Thyroid gland (tissue), 4 donors: ENCODE data around the gene HDAC7. TPM values are rescaled to one million over a fixed set of nuclear protein-coding genes. Genes with fewer than 3 reads are reported as not detected.

Experiments used
- DNase-seq, 2 donors: peaks; one replicate each; pipeline ENCODE4 v3.0.0-alpha.2; 2019
- H3K27ac ChIP-seq, 3 donors: fragments of 200-600 bp; sonication (generic); 1 replicate in 2 of 3; 2 replicates in 1 of 3; pipeline ENCODE4 v1.5.1; 2016 to 2019; ENCODE audit warnings: mild to moderate bottlenecking in 1 of 3, moderate library complexity in 1 of 3
- H3K27me3 ChIP-seq: fragments of 200-600 bp; sonication (generic); one replicate; pipeline ENCODE4 v1.5.1; 2019
- H3K36me3 ChIP-seq, 2 donors: fragments of 200-600 bp; sonication (generic); one replicate each; pipeline ENCODE4 v1.5.1; 2016 to 2019
- H3K4me1 ChIP-seq, 2 donors: fragments of 200-600 bp; sonication (generic); one replicate each; pipeline ENCODE4 v1.5.1; 2017 to 2019
- H3K4me3 ChIP-seq, 3 donors: fragments of 200-600 bp; sonication (generic); replicated peaks in 1 of 3; 1 replicate in 2 of 3; 2 replicates in 1 of 3; pipeline ENCODE4 v1.5.1; 2016; ENCODE audit warnings: mild to moderate bottlenecking in 1 of 3
- H3K9me3 ChIP-seq: fragments of 200-600 bp; sonication (generic); one replicate; pipeline ENCODE4 v1.5.1; 2017
- CTCF ChIP-seq, 6 experiments: fragments of 200-600 bp in 3 of 6; fragments of 450-650 bp in 3 of 6; sonication (generic) in 3 of 6; IDR thresholded peaks; one replicate each; pipeline ENCODE4 v1.5.1; 2016 to 2019; ENCODE audit warnings: antibody characterized with exemption in 6 of 6, mild to moderate bottlenecking in 2 of 6, inconsistent platforms in 1 of 6, moderate library complexity in 1 of 6
- POLR2A ChIP-seq, 2 donors: fragments of 450-650 bp; IDR thresholded peaks; one replicate each; pipeline ENCODE4 v1.6.1; 2017; ENCODE audit warnings: antibody characterized with exemption in 2 of 2, mild to moderate bottlenecking in 2 of 2, moderate library complexity in 1 of 2
- WGBS, 2 donors: methylation state at CpG; one replicate each; pipeline ENCODE4 v1.1.5; 2017; 5-methylcytosine and 5-hydroxymethylcytosine counted together
- intact Hi-C: fragments of 100-400 bp; cut with DNase I; formaldehyde crosslinking; loops from one replicate; pipeline ENCODE4 v1.15.1; 2023
- total RNA-seq, 4 donors: library from RNA; depleted of rRNA; stranded (reverse); fragments of >200 nt; gene quantifications; one replicate each; pipeline ENCODE4 v1.2.3, GENCODE V29; 2016

HDAC7 gene
- total RNA-seq, 4 donors from 2014 or later: 44.5 to 61.9 (median 52.6) TPM

GRCh38 chr12:47785887-47786661 lies 33.6 kb downstream of the HDAC7 start:
- Histone ChIP-seq H3K4me3 (no peak overlapping the region), H3K4me1 (peaks cover 0 to 5% of the 10 kb centered on the region in 2 donors), H3K27ac (peak overlapping the region in 1 of 3 donors; percentile 18), H3K36me3 (peaks cover 84 to 89% of the 10 kb centered on the region in 2 donors), H3K9me3 (no peaks in the 10 kb centered on the region), H3K27me3 (no peaks in the 10 kb centered on the region)
- intact Hi-C loops: loop anchor here (10.0 kb wide), 1 partner anchor 49 kb away; no protein-coding TSS in a partner anchor
- 83 to 87% methylated on average over 10 to 11 of the region's 11 CpGs for WGBS, 2 donors
- no peak for TF ChIP-seq CTCF (IDR thresholded peaks at IDR 0.05)
- no peak for TF ChIP-seq POLR2A (IDR thresholded peaks at IDR 0.05)
- no peak for DNase-seq

- no peak overlapping the region for H3K27ac ChIP-seq
- H3K4me3 ChIP-seq: no peak overlapping the region
- peaks cover 0 to 5% of the 10 kb centered on the region in 2 donors for H3K4me1 ChIP-seq
- WGBS, 2 donors: 93% methylated on average over 12 to 14 of the region's 15 CpGs
- intact Hi-C loops: loop anchor here (10.0 kb wide), 1 partner anchor 50 kb away; no protein-coding TSS in a partner anchor
- no peaks in the 10 kb centered on the region for H3K27me3 ChIP-seq
- TF ChIP-seq CTCF (IDR thresholded peaks at IDR 0.05): no peak
- TF ChIP-seq POLR2A (IDR thresholded peaks at IDR 0.05): no peak
- H3K9me3 ChIP-seq: no peaks in the 10 kb centered on the region
- H3K36me3 ChIP-seq: peaks cover 76 to 81% of the 10 kb centered on the region in 2 donors
- DNase-seq: no peak
Observed at GRCh38 chr12:47785036-47785886, 34.4 kb downstream of the HDAC7 start.

- Histone ChIP-seq H3K4me1 (peaks cover under 1 to 11% of the 10 kb centered on the region in 2 donors), H3K4me3 (no peak overlapping the region), H3K36me3 (peaks cover 65 to 70% of the 10 kb centered on the region in 2 donors), H3K27me3 (no peaks in the 10 kb centered on the region), H3K9me3 (no peaks in the 10 kb centered on the region), H3K27ac (no peak overlapping the region)
- intact Hi-C loops: loop anchor here (10.0 kb wide), 1 partner anchor 51 kb away; no protein-coding TSS in a partner anchor
- TF ChIP-seq CTCF (IDR thresholded peaks at IDR 0.05): no peak
- no peak for TF ChIP-seq POLR2A (IDR thresholded peaks at IDR 0.05)
- no peak for DNase-seq
- 88 to 90% methylated on average over 16 to 19 of the region's 20 CpGs for WGBS, 2 donors
Observed at GRCh38 chr12:47783821-47784819, 35.6 kb downstream of the HDAC7 start.

- no peak for DNase-seq
- H3K27ac ChIP-seq: no peak overlapping the region
- no peaks in the 10 kb centered on the region for H3K27me3 ChIP-seq
- H3K36me3 ChIP-seq: peaks cover 56 to 60% of the 10 kb centered on the region in 2 donors
- TF ChIP-seq POLR2A (IDR thresholded peaks at IDR 0.05) (no peak), CTCF (IDR thresholded peaks at IDR 0.05) (no peak)
- H3K9me3 ChIP-seq: no peaks in the 10 kb centered on the region
- intact Hi-C loops: loop anchor here (10.0 kb wide), 1 partner anchor 52 kb away; no protein-coding TSS in a partner anchor
- WGBS, 2 donors: 89 to 96% methylated on average over 5 to 15 of the region's 17 CpGs
- H3K4me3 ChIP-seq: no peak overlapping the region
- H3K4me1 ChIP-seq: peaks cover 10 to 20% of the 10 kb centered on the region in 2 donors
Observed at GRCh38 chr12:47783024-47783755, 36.5 kb downstream of the HDAC7 start.
